Bronchial epithelial cell (primary cell): Measurements from ENCODE around the gene FDX2. TPM values are rescaled to one million over a fixed set of nuclear protein-coding genes. Genes with fewer than 3 reads are reported as not detected.

Experiments
- DNase-seq: peaks from one replicate; pipeline ENCODE4 v3.0.0-alpha.2; 2010; ENCODE audit warnings: low read depth
- FAIRE-seq: peaks from 2 replicates; lab custom pipeline; 2011; peaks lifted over from hg19 to GRCh38; lab: Jason Lieb, UNC
- H3K27me3 ChIP-seq: 2 replicates; pipeline ENCODE4 v1.5.1; 2011; ENCODE audit warnings: low read length; ENCODE audit not compliant: control insufficient read depth, insufficient read depth
- H3K36me3 ChIP-seq: 2 replicates; pipeline ENCODE4 v1.5.1; 2011; ENCODE audit warnings: low read length; ENCODE audit not compliant: control insufficient read depth, insufficient read depth
- H3K4me3 ChIP-seq: 2 replicates; pipeline ENCODE4 v1.5.1; 2011; ENCODE audit warnings: mild to moderate bottlenecking, low read depth, low read length, control low read depth
- total RNA-seq: library from RNA; depleted of rRNA; stranded (reverse); fragments of >200 nt; gene quantifications from 2 replicates; pipeline ENCODE4 v1.2.1, GENCODE V29; 2014
- TF ChIP-seq, protein P1 (sequence below): IDR thresholded peaks from 2 replicates; pipeline ENCODE4 v1.5.1; 2011; ENCODE audit warnings: mild to moderate bottlenecking, moderate library complexity, low read length, control low read depth, inconsistent platforms; ENCODE audit not compliant: insufficient read depth, severe bottlenecking

Gene FDX2
- total RNA-seq, 1 donor from 2014 or later = 24.2 TPM

DNA sequence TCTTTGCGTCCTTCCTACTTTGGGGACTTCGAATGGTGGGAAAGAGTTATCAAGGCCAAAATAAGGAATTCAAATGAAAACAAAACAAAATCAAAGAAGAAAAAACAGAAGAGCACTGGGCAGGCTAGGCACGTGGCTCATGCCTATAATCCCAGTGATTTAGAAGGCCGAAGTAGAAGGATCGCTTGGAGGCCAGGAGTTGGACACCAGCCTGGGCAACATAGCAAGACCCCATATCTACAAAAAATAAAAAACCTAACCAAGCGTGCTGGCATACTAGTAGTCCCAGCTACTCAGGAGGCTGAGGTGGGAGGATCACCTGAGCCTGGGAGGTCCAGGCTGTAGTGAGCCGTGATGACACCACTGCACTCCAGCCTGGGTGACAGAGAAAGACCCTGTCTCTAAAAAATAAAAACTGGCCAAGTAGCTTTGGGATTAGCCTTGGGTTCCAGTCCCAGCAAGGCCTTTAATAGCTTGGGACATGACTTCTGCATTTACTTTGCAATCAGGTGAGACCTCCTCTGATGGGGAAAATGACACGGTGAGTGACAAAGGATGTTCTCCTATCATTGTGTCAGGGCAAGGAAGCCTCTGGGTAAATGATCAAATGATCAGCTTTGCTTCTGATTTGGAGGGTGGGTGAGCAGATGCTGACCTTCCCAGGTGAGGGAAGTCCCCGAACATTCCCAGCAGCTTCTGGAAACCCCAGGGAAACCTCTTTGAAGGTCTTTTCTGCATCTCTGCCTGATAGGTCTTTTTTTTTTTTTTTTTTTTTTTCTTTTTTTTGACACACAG lies 37.8 kb downstream of the FDX2 start:
- Histone ChIP-seq H3K4me3 (no peak overlapping the region), H3K36me3 (no peaks in the 10 kb centered on the region), H3K27me3 (no peaks in the 10 kb centered on the region)
- TF ChIP-seq, protein P1, sequence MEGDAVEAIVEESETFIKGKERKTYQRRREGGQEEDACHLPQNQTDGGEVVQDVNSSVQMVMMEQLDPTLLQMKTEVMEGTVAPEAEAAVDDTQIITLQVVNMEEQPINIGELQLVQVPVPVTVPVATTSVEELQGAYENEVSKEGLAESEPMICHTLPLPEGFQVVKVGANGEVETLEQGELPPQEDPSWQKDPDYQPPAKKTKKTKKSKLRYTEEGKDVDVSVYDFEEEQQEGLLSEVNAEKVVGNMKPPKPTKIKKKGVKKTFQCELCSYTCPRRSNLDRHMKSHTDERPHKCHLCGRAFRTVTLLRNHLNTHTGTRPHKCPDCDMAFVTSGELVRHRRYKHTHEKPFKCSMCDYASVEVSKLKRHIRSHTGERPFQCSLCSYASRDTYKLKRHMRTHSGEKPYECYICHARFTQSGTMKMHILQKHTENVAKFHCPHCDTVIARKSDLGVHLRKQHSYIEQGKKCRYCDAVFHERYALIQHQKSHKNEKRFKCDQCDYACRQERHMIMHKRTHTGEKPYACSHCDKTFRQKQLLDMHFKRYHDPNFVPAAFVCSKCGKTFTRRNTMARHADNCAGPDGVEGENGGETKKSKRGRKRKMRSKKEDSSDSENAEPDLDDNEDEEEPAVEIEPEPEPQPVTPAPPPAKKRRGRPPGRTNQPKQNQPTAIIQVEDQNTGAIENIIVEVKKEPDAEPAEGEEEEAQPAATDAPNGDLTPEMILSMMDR = no peak
- FAIRE-seq (no peak), DNase-seq (no peak)

- Histone ChIP-seq H3K36me3 (no peaks in the 10 kb centered on the region), H3K27me3 (no peaks in the 10 kb centered on the region), H3K4me3 (no peak overlapping the region)
- DNase-seq = no peak
- FAIRE-seq = no peak
- TF ChIP-seq, protein P1 = no peak
Observed at GRCh38 chr19:10274589-10274988, 41.2 kb downstream of the FDX2 start.

- DNase-seq (peak; percentile 28), FAIRE-seq (no peak)
- H3K27me3 ChIP-seq = no peaks in the 10 kb centered on the region
- H3K4me3 ChIP-seq = peak overlapping the region; percentile 34
- no peaks in the 10 kb centered on the region for H3K36me3 ChIP-seq
- TF ChIP-seq, protein P1 = no peak
Observed at GRCh38 chr19:10271543-10272086, 44.2 kb downstream of the FDX2 start.

- TF ChIP-seq, protein P1 = peak; percentile 25
Observed at GRCh38 chr19:10270616-10271394, 45.0 kb downstream of the FDX2 start, which contains the start of gene ICAM1. Gene ICAM1 (plus strand): TSS chr19:10271120. CDS start chr19:10271160, 40 bp downstream.

GRCh38 chr19:10270180-10270615 lies 45.6 kb downstream of the FDX2 start:
- FAIRE-seq = no peak
- H3K27me3 ChIP-seq = no peaks in the 10 kb centered on the region
- no peak for DNase-seq
- no peaks in the 10 kb centered on the region for H3K36me3 ChIP-seq
- H3K4me3 ChIP-seq = peak overlapping the region; percentile 34
- TF ChIP-seq, protein P1 = no peak

More at GRCh38 chr19:10270616-10271394, 45.0 kb downstream of the FDX2 start, which contains the start of gene ICAM1:
- Histone ChIP-seq H3K27me3 (no peaks in the 10 kb centered on the region), H3K36me3 (no peaks in the 10 kb centered on the region), H3K4me3 (peak within 1 kb of the TSS; percentile 34)
- FAIRE-seq = no peak
- DNase-seq = peak; percentile 34
